Right atrium auricular region (tissue), 2 donors: Measurements from ENCODE around the gene GABPB1. TPM values are rescaled to one million over a fixed set of nuclear protein-coding genes. Genes with fewer than 3 reads are reported as not detected.

Experiments used
- DNase-seq: peaks from one replicate; pipeline ENCODE4 v3.0.0-alpha.2; 2019; ENCODE audit warnings: low spot score
- H3K27ac ChIP-seq, 2 donors: fragments of 200-600 bp; sonication (generic); 1 replicate in 1 of 2; 2 replicates in 1 of 2; pipeline ENCODE4 v1.5.1; 2016 to 2019
- H3K27me3 ChIP-seq, 2 donors: fragments of 200-600 bp; sonication (generic); one replicate each; pipeline versions ENCODE4 v1.5.1 to v1.6.0; 2017 to 2019
- H3K36me3 ChIP-seq: fragments of 200-600 bp; sonication (generic); one replicate; pipeline ENCODE4 v1.5.1; 2016
- H3K4me1 ChIP-seq, 2 donors: fragments of 200-600 bp; sonication (generic); one replicate each; pipeline versions ENCODE4 v1.5.1 to v1.6.0; 2017 to 2019
- H3K4me3 ChIP-seq, 2 donors: fragments of 200-600 bp; sonication (generic); 1 replicate in 1 of 2; 2 replicates in 1 of 2; pipeline ENCODE4 v1.5.1; 2017 to 2019; ENCODE audit warnings: mild to moderate bottlenecking in 1 of 2, moderate library complexity in 1 of 2
- H3K9me3 ChIP-seq, 2 donors: fragments of 200-600 bp; sonication (generic); one replicate each; pipeline ENCODE4 v1.5.1; 2019
- CTCF ChIP-seq, 2 donors: fragments of 200-600 bp; sonication (generic); IDR thresholded peaks; one replicate each; pipeline ENCODE4 v1.5.1; 2019; ENCODE audit warnings: antibody characterized with exemption in 2 of 2
- total RNA-seq, 2 donors: library from RNA; depleted of rRNA; stranded (reverse); fragments of >200 nt; gene quantifications; one replicate each; pipeline ENCODE4 v1.1.0, GENCODE V29; 2016

Gene GABPB1
- total RNA-seq, 2 donors from 2014 or later, result 11.5 to 13.9 TPM

- H3K9me3 ChIP-seq, result peaks cover 0 to 11% of the 10 kb centered on the region in 2 donors
- no peak for TF ChIP-seq CTCF (IDR thresholded peaks at IDR 0.05)
- no peak for DNase-seq
These were observed 47.2 kb downstream of the GABPB1 start for GRCh38 chr15:50307799-50308198.

GRCh38 chr15:50304836-50305235 lies 50.2 kb downstream of the GABPB1 start:
- Histone ChIP-seq H3K4me3 (no peak overlapping the region), H3K9me3 (peaks cover 0 to 11% of the 10 kb centered on the region in 2 donors), H3K36me3 (peaks cover 20% of the 10 kb centered on the region), H3K27ac (no peak overlapping the region), H3K4me1 (no peaks in the 10 kb centered on the region), H3K27me3 (no peaks in the 10 kb centered on the region)
- no peak for TF ChIP-seq CTCF (IDR thresholded peaks at IDR 0.05)
- DNase-seq, result no peak

More at GRCh38 chr15:50307799-50308198, 47.2 kb downstream of the GABPB1 start:
- Histone ChIP-seq H3K27me3 (no peaks in the 10 kb centered on the region), H3K27ac (no peak overlapping the region), H3K36me3 (peaks cover 6% of the 10 kb centered on the region), H3K4me1 (no peaks in the 10 kb centered on the region), H3K4me3 (no peak overlapping the region)

- Histone ChIP-seq H3K27me3 (no peaks in the 10 kb centered on the region), H3K27ac (no peak overlapping the region), H3K4me1 (no peaks in the 10 kb centered on the region), H3K4me3 (no peak overlapping the region), H3K9me3 (peaks cover 0 to 1% of the 10 kb centered on the region in 2 donors), H3K36me3 (peaks cover 38% of the 10 kb centered on the region)
- no peak for DNase-seq
- no peak for TF ChIP-seq CTCF (IDR thresholded peaks at IDR 0.05)
These were observed 52.4 kb downstream of the GABPB1 start for GRCh38 chr15:50302581-50302980.

- H3K9me3 ChIP-seq, result no peaks in the 10 kb centered on the region
- H3K27me3 ChIP-seq, result no peaks in the 10 kb centered on the region
- H3K27ac ChIP-seq, result no peak overlapping the region
- peaks cover 36% of the 10 kb centered on the region for H3K36me3 ChIP-seq
- no peak for TF ChIP-seq CTCF (IDR thresholded peaks at IDR 0.05)
- H3K4me1 ChIP-seq, result no peaks in the 10 kb centered on the region
- DNase-seq, result no peak
- no peak overlapping the region for H3K4me3 ChIP-seq
These were observed 56.7 kb downstream of the GABPB1 start for GRCh38 chr15:50298340-50298739.

GRCh38 chr15:50295966-50296365 lies 59.0 kb downstream of the GABPB1 start:
- Histone ChIP-seq H3K9me3 (no peaks in the 10 kb centered on the region), H3K4me1 (no peaks in the 10 kb centered on the region), H3K36me3 (peaks cover 31% of the 10 kb centered on the region), H3K27ac (no peak overlapping the region), H3K4me3 (no peak overlapping the region), H3K27me3 (no peaks in the 10 kb centered on the region)
- DNase-seq, result no peak
- TF ChIP-seq CTCF (IDR thresholded peaks at IDR 0.05), result no peak

- Histone ChIP-seq H3K27ac (no peak overlapping the region), H3K4me1 (no peaks in the 10 kb centered on the region), H3K4me3 (no peak overlapping the region), H3K36me3 (peaks cover 18% of the 10 kb centered on the region), H3K9me3 (no peaks in the 10 kb centered on the region), H3K27me3 (no peaks in the 10 kb centered on the region)
- no peak for TF ChIP-seq CTCF (IDR thresholded peaks at IDR 0.05)
- no peak for DNase-seq
These were observed 65.2 kb downstream of the GABPB1 start for GRCh38 chr15:50289749-50290148.
